Muscle of back (tissue), 11 donors: ENCODE measurements around the gene NALCN. TPM values are rescaled to one million over a fixed set of nuclear protein-coding genes. Genes with fewer than 3 reads are reported as not detected.

Source experiments
- DNase-seq, 3 donors: peaks; one replicate each; pipeline versions ENCODE4 v3.0.0 to v3.0.0-alpha.2; 2013
- polyA plus RNA-seq, 10 donors: library from polyadenylated mRNA; unstranded; fragments of 120-200 nt; gene quantifications; one replicate each; pipeline ENCODE4 v1.2.1, GENCODE V29; 2013; ENCODE audit not compliant: insufficient read length in 10 of 10

Gene NALCN
- polyA plus RNA-seq, 10 donors = 0.11 to 0.79 (median 0.55) TPM

DNA sequence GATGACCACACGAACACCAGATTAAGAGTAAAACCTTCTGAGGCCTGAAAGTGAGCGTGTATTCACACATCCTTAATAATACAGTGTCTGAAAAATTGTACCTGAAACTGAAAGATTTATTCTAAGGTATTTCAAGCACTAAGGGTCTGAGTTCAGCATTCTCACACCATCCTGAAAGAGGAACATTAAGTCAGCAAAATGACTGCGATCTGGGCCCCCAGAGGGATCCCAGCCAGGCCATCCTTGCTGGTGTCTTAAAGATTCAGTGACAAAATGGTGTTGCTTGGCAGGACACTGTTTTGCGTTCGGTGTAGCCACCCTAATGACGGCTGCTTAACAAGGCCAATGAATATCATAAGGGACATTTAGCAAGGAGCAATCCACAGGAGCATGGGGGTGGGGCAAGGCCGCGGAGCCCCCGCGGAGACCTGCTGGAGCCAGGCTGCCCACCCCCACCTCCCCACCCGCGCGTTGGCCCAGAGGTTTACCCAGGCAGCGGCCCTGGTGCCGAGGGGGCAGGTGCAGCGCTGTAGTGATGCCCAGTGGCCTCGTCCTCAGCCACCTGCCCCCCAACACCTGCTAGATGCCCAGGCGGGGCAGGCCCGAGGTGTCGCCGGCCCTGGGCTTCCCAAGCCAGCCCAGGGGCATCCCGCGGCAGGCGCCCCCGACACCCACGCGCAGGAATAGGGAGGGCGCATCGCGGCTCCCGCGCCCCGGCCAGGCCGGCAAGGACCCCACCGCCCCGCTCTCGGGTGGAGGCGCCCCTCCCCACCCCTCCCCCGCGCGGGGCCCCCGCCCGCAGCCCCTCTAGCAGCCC lies 742 bp downstream of the NALCN start:
- no peak for DNase-seq

DNA sequence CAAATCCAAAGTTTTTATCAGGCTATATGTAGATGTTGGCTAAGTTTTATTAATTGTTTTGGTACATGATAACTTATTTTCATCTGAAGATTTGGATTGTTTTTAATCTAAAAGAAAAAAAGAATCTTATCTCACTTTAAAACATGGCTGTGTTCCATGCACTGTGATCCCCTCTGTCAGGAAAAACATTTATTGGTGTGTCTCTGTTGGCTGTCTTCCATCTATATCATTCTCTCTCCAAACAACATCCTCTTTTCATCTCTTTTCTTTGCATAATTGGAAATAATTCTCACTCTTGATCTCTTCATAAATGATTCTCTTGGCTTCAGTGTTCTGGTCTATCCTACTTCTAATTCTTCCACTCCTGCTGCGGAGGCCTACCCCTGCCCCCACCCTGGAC lies 4.2 kb downstream of the NALCN start:
- DNase-seq = no peak

- DNase-seq = no peak
Observed at GRCh38 chr13:101408992-101409656, 7.2 kb downstream of the NALCN start.

DNA sequence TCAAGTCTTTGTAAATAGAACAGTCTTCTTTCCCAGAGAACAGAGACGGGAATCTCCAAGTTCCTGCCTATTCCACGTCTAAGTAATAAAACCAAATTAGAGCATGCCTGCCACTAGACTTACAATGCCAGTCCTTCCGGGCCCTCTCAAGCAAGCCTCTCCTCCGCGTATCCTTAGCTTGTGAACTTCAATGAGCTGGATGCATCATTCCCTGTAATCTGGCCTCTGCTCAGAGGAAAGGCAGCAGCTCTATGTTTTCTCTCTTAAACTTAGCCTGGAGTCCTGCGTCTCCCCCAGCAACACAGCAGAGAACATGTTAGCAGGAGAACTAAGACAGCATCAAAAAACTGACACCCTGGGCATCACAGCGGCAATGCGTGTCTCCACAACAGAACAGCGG lies 8.2 kb downstream of the NALCN start:
- no peak for DNase-seq

- no peak for DNase-seq
Observed at GRCh38 chr13:101406791-101407190, 9.5 kb downstream of the NALCN start.

GRCh38 chr13:101401196-101401595 lies 15.1 kb downstream of the NALCN start:
- DNase-seq = no peak

DNA sequence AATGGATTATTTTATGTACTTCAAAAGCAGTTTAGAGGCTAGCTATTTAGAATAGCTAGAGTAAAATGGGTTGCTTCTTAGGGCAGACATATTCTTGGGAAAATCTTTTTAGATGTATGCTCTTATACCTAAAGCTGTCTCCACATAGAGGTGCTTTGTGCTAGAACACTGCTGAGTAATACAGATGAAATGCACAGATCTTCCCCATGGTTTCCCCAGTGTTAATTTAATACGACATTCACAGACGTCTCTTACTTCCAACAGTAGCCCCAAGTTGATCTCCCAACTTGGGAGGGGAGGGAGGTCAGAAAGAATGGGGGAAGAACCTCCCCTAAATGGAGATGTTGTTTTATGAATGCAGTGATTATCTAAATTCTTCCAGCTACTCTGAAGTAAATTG lies 16.9 kb downstream of the NALCN start:
- peak in 1 of 3 donors; percentile 18 for DNase-seq

- DNase-seq = peak in 1 of 3 donors; percentile 55
Observed at GRCh38 chr13:101398920-101399319, 17.4 kb downstream of the NALCN start.

GRCh38 chr13:101398191-101398590 lies 18.1 kb downstream of the NALCN start:
- peak in 1 of 3 donors; percentile 41 for DNase-seq

GRCh38 chr13:101397742-101398141 lies 18.6 kb downstream of the NALCN start:
- peak in 1 of 3 donors; percentile 57 for DNase-seq

GRCh38 chr13:101394605-101395004 lies 21.7 kb downstream of the NALCN start:
- DNase-seq = no peak

DNA sequence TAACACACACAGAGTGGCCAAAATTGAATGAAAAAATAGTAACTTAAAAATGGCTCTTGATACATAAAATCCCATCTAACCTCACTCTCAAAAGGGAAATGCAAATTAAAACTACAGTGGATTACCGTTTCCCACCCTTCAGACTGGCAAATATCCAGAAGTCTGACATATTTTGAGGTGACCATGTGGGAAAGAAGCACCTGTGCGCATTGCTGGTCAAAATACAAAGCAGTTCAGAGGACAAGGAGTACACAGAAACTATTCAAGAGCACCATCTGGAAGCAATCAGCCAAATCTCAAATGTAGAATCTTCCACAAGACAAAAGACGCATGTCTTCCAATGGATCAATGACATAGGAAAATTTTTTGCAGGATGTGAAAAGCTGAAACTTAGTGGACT lies 23.2 kb downstream of the NALCN start:
- peak in 1 of 3 donors; percentile 36 for DNase-seq

DNA sequence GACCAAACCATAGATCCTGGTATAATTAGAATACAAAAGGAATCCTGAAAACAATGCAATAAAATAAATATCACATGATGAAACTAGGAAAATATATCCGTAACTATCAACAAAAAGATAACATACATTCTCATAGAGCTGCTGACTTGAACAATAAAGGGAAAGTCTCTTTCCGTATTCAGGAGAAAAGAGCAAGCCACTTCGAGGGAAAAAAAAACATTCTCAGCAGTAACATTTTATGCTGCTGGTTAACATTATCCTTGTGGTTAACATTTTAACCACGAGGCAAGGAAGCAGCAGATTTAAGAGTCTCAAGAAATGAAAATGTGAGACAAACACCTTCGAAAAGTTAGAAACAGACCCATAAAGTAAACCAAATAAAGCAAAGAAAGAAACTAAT lies 25.8 kb downstream of the NALCN start:
- peak in 1 of 3 donors; percentile 8 for DNase-seq

GRCh38 chr13:101384929-101385328 lies 31.4 kb downstream of the NALCN start:
- no peak for DNase-seq

DNA sequence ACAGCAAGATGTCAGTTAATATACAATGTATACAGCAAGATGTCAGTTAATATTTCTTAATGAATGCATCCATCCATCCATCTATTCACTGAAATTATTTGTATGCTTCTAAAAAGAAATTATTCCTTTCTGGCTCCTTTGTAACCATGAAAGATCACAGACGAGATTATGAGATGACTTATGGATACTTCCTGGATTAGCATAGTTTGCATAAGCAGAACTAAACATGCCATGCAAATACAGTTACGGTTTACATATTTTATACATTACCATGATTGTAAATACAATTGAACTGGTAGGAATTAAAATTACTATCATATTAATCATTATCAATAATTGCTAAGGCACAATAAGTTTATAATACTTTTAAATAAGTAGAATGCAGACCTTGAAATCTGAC lies 32.7 kb downstream of the NALCN start:
- DNase-seq = no peak

DNA sequence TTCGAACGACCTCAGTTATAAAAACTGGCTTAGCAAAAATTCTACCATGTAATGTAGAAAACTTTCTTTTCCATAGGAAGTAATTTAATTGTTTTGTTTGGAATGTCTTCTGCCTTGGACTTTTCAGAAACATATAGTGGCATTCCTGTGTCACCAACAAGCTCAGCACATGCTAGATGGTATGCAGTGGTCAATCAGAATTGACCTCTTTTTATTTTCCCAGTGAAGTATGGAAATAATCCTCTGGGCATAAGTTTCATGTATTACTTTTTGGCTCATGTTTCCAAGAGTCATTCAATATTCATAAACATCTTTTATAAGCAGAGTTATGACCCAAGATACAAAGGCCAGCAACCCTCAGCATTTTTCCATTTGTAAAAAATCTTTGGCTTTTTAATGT lies 33.6 kb downstream of the NALCN start:
- DNase-seq = no peak

DNA sequence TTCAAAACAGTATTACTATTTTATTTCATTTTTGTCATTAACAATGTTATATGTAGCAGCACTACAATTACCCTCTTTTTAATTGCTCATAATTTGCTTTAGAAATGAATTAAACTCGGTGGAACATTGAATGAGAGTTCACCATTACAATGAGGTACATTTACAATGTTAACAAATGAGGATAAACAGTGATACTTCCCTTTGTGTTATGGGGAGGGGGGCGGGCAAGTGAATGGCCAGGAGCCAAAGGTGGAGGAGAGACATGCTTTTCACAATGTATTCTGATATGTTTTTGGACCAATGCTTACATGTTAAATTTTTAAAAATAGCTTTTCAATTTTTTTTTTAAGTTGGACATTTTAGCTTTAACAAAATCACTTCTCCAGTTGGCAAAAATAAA lies 34.2 kb downstream of the NALCN start:
- DNase-seq = no peak

DNA sequence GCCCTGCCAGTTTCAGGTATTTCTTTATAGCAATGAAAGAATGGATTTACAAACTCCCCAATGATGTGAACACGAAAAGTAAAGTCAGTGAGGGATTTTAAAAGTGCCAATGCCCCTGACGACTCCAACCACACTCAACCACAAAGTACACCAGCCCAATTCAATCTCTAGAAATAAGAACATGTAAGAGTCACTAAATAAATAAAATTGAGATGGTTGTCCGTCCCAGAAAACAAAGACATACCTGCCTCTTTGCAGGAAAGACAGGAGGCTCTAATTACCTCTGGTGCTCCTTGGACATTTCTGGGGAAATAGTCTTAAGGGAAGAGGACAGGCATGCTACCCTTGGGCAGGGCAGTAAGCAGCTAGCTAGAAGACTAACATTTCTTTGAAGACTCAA lies 55.8 kb downstream of the NALCN start:
- DNase-seq = no peak

GRCh38 chr13:101354895-101355294 lies 61.4 kb downstream of the NALCN start:
- no peak for DNase-seq

DNA sequence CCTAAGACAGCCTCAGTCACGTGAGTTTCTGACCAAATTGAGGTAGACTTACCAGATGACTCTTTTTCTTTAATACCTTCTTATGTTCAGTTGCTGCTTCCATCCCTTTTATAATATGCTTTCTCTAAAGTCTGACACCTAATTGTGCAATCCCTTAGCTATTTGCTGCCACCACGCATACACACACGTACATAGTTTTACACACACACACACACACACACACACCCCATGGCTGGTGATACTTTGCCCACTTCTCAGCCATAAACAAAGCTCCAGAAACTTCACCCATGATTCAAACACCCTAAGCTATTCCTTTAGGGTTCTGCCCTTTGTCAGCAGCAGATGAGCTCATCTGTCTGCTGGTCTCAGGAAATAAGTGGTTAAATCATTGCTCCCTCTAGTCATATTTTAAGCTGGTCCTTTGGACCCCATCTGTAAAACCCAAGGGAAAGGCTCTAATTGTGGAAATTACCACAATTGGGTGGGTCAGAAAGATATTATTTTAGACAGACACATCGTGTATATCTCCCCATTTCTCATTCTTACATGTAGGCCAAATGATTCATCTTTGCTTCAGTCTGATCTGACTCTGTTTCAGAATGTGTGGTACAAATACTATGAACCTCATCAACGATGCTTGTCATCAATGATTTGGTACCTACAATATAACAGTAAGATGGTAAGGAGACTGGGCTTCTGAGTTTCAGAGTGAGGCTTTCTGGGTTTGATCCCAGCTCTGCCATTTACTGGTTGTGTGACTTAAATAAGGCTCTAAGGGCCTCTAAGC lies 69.2 kb downstream of the NALCN start:
- DNase-seq = no peak

DNA sequence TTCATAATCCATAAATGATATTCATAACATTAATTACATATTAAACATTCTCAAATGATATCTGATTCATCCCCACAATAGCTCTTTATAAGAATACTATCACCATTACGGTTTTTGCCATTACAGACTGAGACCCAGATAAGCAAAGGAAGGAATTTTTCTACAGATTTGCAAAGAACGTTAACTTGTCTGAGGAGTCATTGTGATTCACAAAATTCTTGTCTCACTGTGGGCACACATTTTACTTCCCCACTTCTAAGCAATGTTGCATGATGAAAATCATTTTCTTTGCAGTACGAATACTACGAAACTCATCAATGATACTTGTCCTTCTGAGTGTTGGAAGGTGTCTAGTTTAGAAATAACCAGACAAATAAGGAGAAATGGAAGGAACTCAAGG lies 70.1 kb downstream of the NALCN start:
- no peak for DNase-seq

- no peak for DNase-seq
Observed at GRCh38 chr13:101343128-101343787, 73.0 kb downstream of the NALCN start.
